Neural cell (in vitro differentiated cells): ENCODE results near the gene MUL1. TPM values are rescaled to one million over a fixed set of nuclear protein-coding genes. Genes with fewer than 3 reads are reported as not detected.

ENCODE experiments used
- H2AFZ ChIP-seq: fragments of 200-600, 300-800 bp; sonication (generic), shearing (Covaris generic); 2 replicates; pipeline ENCODE4 v1.6.0; 2014; ENCODE audit warnings: low read depth, mild to moderate bottlenecking, antibody characterized with exemption, low read length, moderate library complexity
- H3F3A ChIP-seq: fragments of 200-600 bp; shearing (Covaris generic); 2 replicates; pipeline ENCODE4 v1.6.1; 2016; ENCODE audit warnings: mild to moderate bottlenecking, moderate library complexity, mixed read lengths, antibody characterized with exemption, low read length; ENCODE audit not compliant: insufficient read depth, poor library complexity, severe bottlenecking
- H3K27ac ChIP-seq: fragments of 200-600, 300-800 bp; sonication (generic), shearing (Covaris generic); 2 replicates; pipeline ENCODE4 v1.5.1; 2014; ENCODE audit warnings: mild to moderate bottlenecking, low read length, moderate library complexity
- H3K27me3 ChIP-seq: fragments of 300-800, 200-600 bp; sonication (generic), shearing (Covaris generic); 2 replicates; pipeline ENCODE4 v1.6.0; 2014; ENCODE audit warnings: mild to moderate bottlenecking, low read depth, low read length, moderate library complexity; ENCODE audit not compliant: insufficient read depth
- H3K36me3 ChIP-seq: fragments of 300-800, 200-600 bp; sonication (generic), shearing (Covaris generic); 2 replicates; pipeline ENCODE4 v1.5.1; 2014; ENCODE audit warnings: mild to moderate bottlenecking, antibody characterized with exemption, low read length, moderate library complexity; ENCODE audit not compliant: insufficient read depth
- H3K4me2 ChIP-seq: fragments of 300-800, 200-600 bp; sonication (generic), shearing (Covaris generic); 2 replicates; pipeline ENCODE4 v1.6.0; 2014; ENCODE audit warnings: mild to moderate bottlenecking, low read length
- H3K4me3 ChIP-seq: fragments of 300-800, 200-600 bp; sonication (generic), shearing (Covaris generic); 2 replicates; pipeline ENCODE4 v1.5.1; 2014; ENCODE audit warnings: mild to moderate bottlenecking, low read length, moderate library complexity
- H3K79me2 ChIP-seq: fragments of 200-600 bp; shearing (Covaris generic); replicated peaks from 2 replicates; pipeline ENCODE4 v1.6.0; 2014; ENCODE audit warnings: mild to moderate bottlenecking, low read length, moderate library complexity; ENCODE audit not compliant: insufficient read depth
- H3K9ac ChIP-seq: fragments of 300-800, 200-600 bp; sonication (generic), shearing (Covaris generic); 2 replicates; pipeline ENCODE4 v1.6.1; 2016; ENCODE audit warnings: mild to moderate bottlenecking, low read length, mixed read lengths
- H3K9me2 ChIP-seq: fragments of 200-600 bp; shearing (Covaris generic); 2 replicates; pipeline ENCODE4 v1.6.1; 2016; ENCODE audit warnings: mild to moderate bottlenecking, low read length, mixed read lengths; ENCODE audit not compliant: insufficient read depth
- H3K9me3 ChIP-seq: fragments of 200-600, 300-800 bp; sonication (generic), shearing (Covaris generic); 2 replicates; pipeline ENCODE4 v1.6.1; 2016; ENCODE audit warnings: mild to moderate bottlenecking, mixed run types, low read length, moderate library complexity, mixed read lengths
- H4K20me1 ChIP-seq: fragments of 200-600 bp; shearing (Covaris generic); 2 replicates; pipeline ENCODE4 v1.6.1; 2016; ENCODE audit warnings: mild to moderate bottlenecking, mixed run types; ENCODE audit not compliant: insufficient read depth
- CTCF ChIP-seq: fragments of 450-650 bp; IDR thresholded peaks from 2 replicates; pipeline ENCODE4 v1.5.1; 2014; ENCODE audit warnings: antibody characterized with exemption, mild to moderate bottlenecking, moderate library complexity; ENCODE audit not compliant: poor library complexity, severe bottlenecking
- EP300 ChIP-seq: fragments of 450-650 bp; conservative IDR thresholded peaks from 2 replicates; pipeline ENCODE4 v1.6.1; 2014; ENCODE audit warnings: antibody characterized with exemption, mild to moderate bottlenecking, moderate library complexity; ENCODE audit not compliant: poor library complexity, severe bottlenecking
- EZH2 ChIP-seq: fragments of 200-600, 300-800 bp; shearing (Covaris generic), sonication (generic); IDR thresholded peaks from 2 replicates; pipeline ENCODE4 v1.6.1; 2014; ENCODE audit warnings: antibody characterized with exemption, low read length, borderline replicate concordance, mild to moderate bottlenecking; ENCODE audit not compliant: insufficient read depth, poor library complexity, severe bottlenecking
- MXI1 ChIP-seq: fragments of 450-650 bp; conservative IDR thresholded peaks from 2 replicates; pipeline ENCODE4 v1.6.1; 2014; ENCODE audit warnings: antibody characterized with exemption, mild to moderate bottlenecking; ENCODE audit not compliant: poor library complexity, severe bottlenecking
- POLR2AphosphoS5 ChIP-seq: IDR thresholded peaks from 2 replicates; pipeline ENCODE4 v1.6.1; 2012
- RAD21 ChIP-seq: fragments of 450-650 bp; conservative IDR thresholded peaks from 2 replicates; pipeline ENCODE4 v1.6.1; 2014; ENCODE audit warnings: antibody characterized with exemption, mild to moderate bottlenecking, moderate library complexity
- REST ChIP-seq: IDR thresholded peaks from 2 replicates; pipeline ENCODE4 v1.6.1; 2012; ENCODE audit warnings: borderline replicate concordance
- SMC3 ChIP-seq: fragments of 450-650 bp; conservative IDR thresholded peaks from 2 replicates; pipeline ENCODE4 v1.6.1; 2014; ENCODE audit warnings: antibody characterized with exemption, mild to moderate bottlenecking, moderate library complexity; ENCODE audit not compliant: poor library complexity
- TAF1 ChIP-seq: IDR thresholded peaks from 2 replicates; pipeline ENCODE4 v1.6.1; 2012; ENCODE audit warnings: low read depth
- polyA plus RNA-seq: library from polyadenylated mRNA; depleted of rRNA; stranded (reverse); fragments of >200 nt; gene quantifications from 2 replicates; pipeline ENCODE4 v1.2.3, GENCODE V29; 2014

The MUL1 gene
- polyA plus RNA-seq, 1 donor from 2014 or later = 13.5 TPM

GRCh38 chr1:20507248-20507563, 745 bp downstream of the MUL1 start:
- Histone ChIP-seq H3K36me3 (no peaks in the 10 kb centered on the region), H3K9me2 (no peaks in the 10 kb centered on the region), H4K20me1 (no peaks in the 10 kb centered on the region), H3K9ac (peak overlapping the region; percentile 93), H3K79me2 (peaks cover 37% of the 10 kb centered on the region), H3F3A (no peaks in the 10 kb centered on the region), H2AFZ (peak overlapping the region; percentile 83), H3K27ac (peak overlapping the region; percentile 74), H3K27me3 (no peaks in the 10 kb centered on the region), H3K4me3 (peak overlapping the region; percentile 90), H3K4me2 (peak overlapping the region; percentile 96), H3K9me3 (no peaks in the 10 kb centered on the region)
- TF ChIP-seq EZH2 (no peak), TAF1 (no peak), EP300 (no peak), SMC3 (no peak), CTCF (no peak), MXI1 (no peak), RAD21 (no peak), REST (no peak)

GRCh38 chr1:20505488-20505887, 2.5 kb downstream of the MUL1 start:
- Histone ChIP-seq H3K36me3 (peaks cover 5% of the 10 kb centered on the region), H3K27me3 (no peaks in the 10 kb centered on the region), H3K4me3 (peak overlapping the region; percentile 90), H3K9ac (no peak overlapping the region), H3K27ac (no peak overlapping the region), H3K79me2 (peaks cover 37% of the 10 kb centered on the region), H3K4me2 (no peak overlapping the region), H3K9me2 (no peaks in the 10 kb centered on the region), H4K20me1 (no peaks in the 10 kb centered on the region), H3K9me3 (no peaks in the 10 kb centered on the region), H2AFZ (no peak overlapping the region), H3F3A (no peaks in the 10 kb centered on the region)
- TF ChIP-seq RAD21 = no peak
- TF ChIP-seq MXI1 = no peak
- TF ChIP-seq EZH2 = no peak
- TF ChIP-seq REST = no peak
- TF ChIP-seq POLR2AphosphoS5 = no peak
- no peak for TF ChIP-seq CTCF
- TF ChIP-seq EP300 = no peak
- TF ChIP-seq SMC3 = no peak
- no peak for TF ChIP-seq TAF1
